NB4 (cell line): ENCODE results near the gene GRID1.

Source experiments
- MYC ChIP-seq: IDR thresholded peaks from 2 replicates; pipeline ENCODE4 v1.6.1; 2011; ENCODE audit warnings: low read depth, low read length
- POLR2A ChIP-seq: IDR thresholded peaks from 2 replicates; pipeline ENCODE4 v1.6.1; 2011; ENCODE audit warnings: mild to moderate bottlenecking; ENCODE audit not compliant: insufficient read length; ENCODE audit errors: extremely low read depth
- TF ChIP-seq, protein P1 (sequence below): IDR thresholded peaks from one replicate; pipeline ENCODE4 v1.5.1; 2012; ENCODE audit warnings: low read depth, low read length
- TF ChIP-seq, protein P2 (sequence below): IDR thresholded peaks from 2 replicates; pipeline ENCODE4 v1.6.1; 2011; ENCODE audit warnings: low read depth, low read length

DNA sequence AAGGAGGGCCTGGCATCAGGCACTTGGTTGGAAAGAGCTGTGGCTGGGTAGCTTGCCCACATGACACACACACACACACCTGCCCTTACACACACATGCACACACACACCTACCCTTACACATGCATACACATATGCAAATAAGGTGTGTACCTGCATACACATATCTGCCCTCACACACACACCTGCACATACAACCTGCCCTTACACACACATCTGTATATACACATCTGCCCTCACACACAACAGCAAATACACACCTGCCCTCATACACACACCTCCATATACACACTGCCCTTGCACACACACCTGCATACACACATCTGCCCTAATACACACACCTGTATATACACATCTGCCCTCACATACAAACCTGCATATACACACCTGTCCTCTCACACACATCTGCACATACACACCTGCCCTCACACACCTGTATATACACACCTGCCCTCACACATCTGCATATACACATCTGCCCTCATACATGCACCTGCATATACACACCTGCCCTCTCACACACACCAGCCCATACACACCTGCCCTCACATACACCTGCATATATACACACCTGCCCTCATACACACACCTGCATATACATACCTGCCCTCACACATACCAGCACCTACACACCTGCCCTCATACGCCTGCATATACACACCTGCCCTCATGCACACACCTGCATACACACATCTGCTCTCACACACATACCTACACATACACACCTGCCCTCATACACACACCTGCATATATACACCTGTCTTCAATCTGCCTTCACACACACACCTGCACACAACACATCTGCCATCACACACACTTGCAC lies 82.9 kb downstream of the GRID1 start:
- TF ChIP-seq, protein P1, sequence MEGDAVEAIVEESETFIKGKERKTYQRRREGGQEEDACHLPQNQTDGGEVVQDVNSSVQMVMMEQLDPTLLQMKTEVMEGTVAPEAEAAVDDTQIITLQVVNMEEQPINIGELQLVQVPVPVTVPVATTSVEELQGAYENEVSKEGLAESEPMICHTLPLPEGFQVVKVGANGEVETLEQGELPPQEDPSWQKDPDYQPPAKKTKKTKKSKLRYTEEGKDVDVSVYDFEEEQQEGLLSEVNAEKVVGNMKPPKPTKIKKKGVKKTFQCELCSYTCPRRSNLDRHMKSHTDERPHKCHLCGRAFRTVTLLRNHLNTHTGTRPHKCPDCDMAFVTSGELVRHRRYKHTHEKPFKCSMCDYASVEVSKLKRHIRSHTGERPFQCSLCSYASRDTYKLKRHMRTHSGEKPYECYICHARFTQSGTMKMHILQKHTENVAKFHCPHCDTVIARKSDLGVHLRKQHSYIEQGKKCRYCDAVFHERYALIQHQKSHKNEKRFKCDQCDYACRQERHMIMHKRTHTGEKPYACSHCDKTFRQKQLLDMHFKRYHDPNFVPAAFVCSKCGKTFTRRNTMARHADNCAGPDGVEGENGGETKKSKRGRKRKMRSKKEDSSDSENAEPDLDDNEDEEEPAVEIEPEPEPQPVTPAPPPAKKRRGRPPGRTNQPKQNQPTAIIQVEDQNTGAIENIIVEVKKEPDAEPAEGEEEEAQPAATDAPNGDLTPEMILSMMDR: no peak
- no peak for TF ChIP-seq POLR2A
- TF ChIP-seq, protein P2, sequence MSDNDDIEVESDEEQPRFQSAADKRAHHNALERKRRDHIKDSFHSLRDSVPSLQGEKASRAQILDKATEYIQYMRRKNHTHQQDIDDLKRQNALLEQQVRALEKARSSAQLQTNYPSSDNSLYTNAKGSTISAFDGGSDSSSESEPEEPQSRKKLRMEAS: no peak
- no peak for TF ChIP-seq MYC
